Nephron progenitor cell (in vitro differentiated cells): ENCODE measurements around the gene DSCAM.

Experiments
- DNase-seq: peaks from one replicate; pipeline ENCODE4 v3.0.0; 2021
- H3K27ac Mint-ChIP-seq: 2 replicates; pipeline ENCODE4 v1.8.0; 2021; ENCODE audit warnings: mild to moderate bottlenecking, moderate library complexity, mixed read lengths
- H3K27me3 Mint-ChIP-seq: 2 replicates; pipeline ENCODE4 v1.8.0; 2021; ENCODE audit warnings: mild to moderate bottlenecking, low read depth, mixed read lengths; ENCODE audit not compliant: poor library complexity
- H3K36me3 Mint-ChIP-seq: 2 replicates; pipeline ENCODE4 v1.8.0; 2021; ENCODE audit warnings: low read depth, mixed read lengths
- H3K4me1 Mint-ChIP-seq: 2 replicates; pipeline ENCODE4 v1.8.0; 2021; ENCODE audit warnings: mixed read lengths
- H3K4me3 Mint-ChIP-seq: 2 replicates; pipeline ENCODE4 v1.8.0; 2021; ENCODE audit warnings: mild to moderate bottlenecking, moderate library complexity, mixed read lengths
- H3K9me3 Mint-ChIP-seq: 2 replicates; pipeline ENCODE4 v1.8.0; 2021; ENCODE audit warnings: mild to moderate bottlenecking, moderate library complexity, mixed read lengths
- CTCF ChIP-seq: fragments of 200-600 bp; sonication (generic); IDR thresholded peaks from 2 replicates; pipeline ENCODE4 v1.5.0; 2021; ENCODE audit warnings: antibody characterized with exemption

DSCAM gene

GRCh38 chr21:40210251-40210650 lies 636.7 kb downstream of the DSCAM start:
- Mint-ChIP-seq H3K4me1 (no peaks in the 10 kb centered on the region), H3K36me3 (no peaks in the 10 kb centered on the region), H3K4me3 (no peak overlapping the region), H3K27me3 (peaks cover 20% of the 10 kb centered on the region), H3K27ac (no peak overlapping the region), H3K9me3 (no peaks in the 10 kb centered on the region)
- TF ChIP-seq CTCF, result no peak
- DNase-seq, result no peak

GRCh38 chr21:40208948-40209345 lies 638.0 kb downstream of the DSCAM start:
- no peak for TF ChIP-seq CTCF
- H3K27me3 Mint-ChIP-seq, result peaks cover 20% of the 10 kb centered on the region
- H3K4me1 Mint-ChIP-seq, result peaks cover 9% of the 10 kb centered on the region
- no peak overlapping the region for H3K4me3 Mint-ChIP-seq
- no peaks in the 10 kb centered on the region for H3K36me3 Mint-ChIP-seq
- no peak for DNase-seq
- no peak overlapping the region for H3K27ac Mint-ChIP-seq
- H3K9me3 Mint-ChIP-seq, result no peaks in the 10 kb centered on the region

GRCh38 chr21:40208206-40208947 lies 638.6 kb downstream of the DSCAM start:
- no peak overlapping the region for H3K27ac Mint-ChIP-seq
- no peaks in the 10 kb centered on the region for H3K9me3 Mint-ChIP-seq
- no peak for TF ChIP-seq CTCF
- no peak for DNase-seq
- peaks cover 20% of the 10 kb centered on the region for H3K27me3 Mint-ChIP-seq
- peaks cover 9% of the 10 kb centered on the region for H3K4me1 Mint-ChIP-seq
- no peak overlapping the region for H3K4me3 Mint-ChIP-seq
- H3K36me3 Mint-ChIP-seq, result no peaks in the 10 kb centered on the region

- no peak overlapping the region for H3K4me3 Mint-ChIP-seq
- peaks cover 9% of the 10 kb centered on the region for H3K4me1 Mint-ChIP-seq
- DNase-seq, result no peak
- H3K27ac Mint-ChIP-seq, result no peak overlapping the region
- H3K9me3 Mint-ChIP-seq, result no peaks in the 10 kb centered on the region
- peaks cover 6% of the 10 kb centered on the region for H3K27me3 Mint-ChIP-seq
- no peak for TF ChIP-seq CTCF
- H3K36me3 Mint-ChIP-seq, result no peaks in the 10 kb centered on the region
Observed at GRCh38 chr21:40200946-40201345, 646.0 kb downstream of the DSCAM start.

GRCh38 chr21:40200126-40200525 lies 646.8 kb downstream of the DSCAM start:
- Mint-ChIP-seq H3K4me3 (no peak overlapping the region), H3K27me3 (peaks cover 3% of the 10 kb centered on the region), H3K27ac (no peak overlapping the region)

More at GRCh38 chr21:40200126-40200525, 646.8 kb downstream of the DSCAM start:
- DNase-seq, result no peak
- Mint-ChIP-seq H3K36me3 (no peaks in the 10 kb centered on the region), H3K4me1 (peaks cover 8% of the 10 kb centered on the region), H3K9me3 (no peaks in the 10 kb centered on the region)
- no peak for TF ChIP-seq CTCF
